Measurements from ENCODE around the gene BUB1. TPM values are rescaled to one million over a fixed set of nuclear protein-coding genes. Genes with fewer than 3 reads are reported as not detected.

Gene BUB1
- total and polyA plus RNA-seq, 10 donors: 1.1 to 29.7 (median 7.1) TPM

DNA sequence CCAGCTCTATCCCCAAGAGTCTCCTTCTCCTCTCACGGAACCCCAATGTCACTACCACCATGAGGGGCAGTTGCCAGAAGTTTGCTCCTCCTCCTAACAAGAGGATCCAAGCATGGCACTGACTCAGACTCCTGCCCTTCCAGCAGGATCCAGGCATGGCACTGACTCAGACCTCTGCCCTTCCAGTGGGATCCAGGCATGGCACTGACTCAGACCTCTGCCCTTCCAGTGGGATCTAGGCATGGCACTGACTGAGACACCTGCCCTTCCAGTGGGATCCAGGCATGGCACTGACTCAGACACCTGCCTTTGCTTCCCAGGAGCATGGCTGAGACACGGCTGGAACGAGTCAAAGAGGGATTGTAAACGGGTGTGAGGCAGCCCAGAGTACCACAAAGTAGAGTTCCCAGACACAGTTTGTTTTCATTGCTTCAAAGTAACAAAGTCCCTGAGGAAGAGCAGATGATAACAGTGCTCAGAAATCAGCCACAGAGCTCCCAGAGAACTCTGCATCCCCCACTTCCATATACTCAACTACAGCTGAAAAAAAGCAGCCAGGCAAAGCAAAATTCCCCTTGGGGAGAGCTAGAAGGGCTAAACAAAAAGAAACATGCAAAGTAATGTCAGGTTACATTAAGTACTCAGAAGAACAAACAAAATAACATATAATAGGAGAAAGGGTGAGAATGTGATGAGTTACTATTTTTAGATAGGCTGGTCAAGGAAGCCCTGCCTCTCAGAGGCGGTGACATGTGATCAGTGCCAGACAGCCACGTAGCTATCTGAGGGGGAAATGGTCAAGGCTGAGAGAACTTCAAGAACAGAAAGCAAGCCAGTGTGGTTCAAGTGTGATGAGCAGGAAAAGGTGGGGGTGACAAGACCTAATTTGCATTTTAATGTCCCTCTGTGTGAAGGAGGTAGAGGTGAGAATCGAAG is 3.0 kb downstream of the BUB1 start:
- DNase-seq: peak; percentile 87
- TF ChIP-seq POLR2AphosphoS5 (IDR thresholded peaks at IDR 0.05) (peak in 1 of 3 donors; percentile 40), POLR2A (IDR thresholded peaks at IDR 0.05) (no peak)
- 40 to 54% (median 50%) methylated on average over 7 of the region's 7 CpGs for WGBS, 5 donors
- intact Hi-C loops (cut with DNase I; ENCODE audit: low total_unique reads): no loop called here
- Histone ChIP-seq H3K9me3 (no peaks in the 10 kb centered on the region), H3K27me3 (replicated peaks in 1 of 7) (no peaks in the 10 kb centered on the region), H3K27ac (peak overlapping the region in 4 of 8 donors; percentile 57 to 67 (median 60)), H3K4me1 (peaks cover 10 to 52% (median 39%) of the 10 kb centered on the region in 6 donors), H3K4me3 (peak overlapping the region in 1 of 8 donors; percentile 4), H3K36me3 (peaks cover 0 to 40% (median 0%) of the 10 kb centered on the region in 6 donors)

DNA sequence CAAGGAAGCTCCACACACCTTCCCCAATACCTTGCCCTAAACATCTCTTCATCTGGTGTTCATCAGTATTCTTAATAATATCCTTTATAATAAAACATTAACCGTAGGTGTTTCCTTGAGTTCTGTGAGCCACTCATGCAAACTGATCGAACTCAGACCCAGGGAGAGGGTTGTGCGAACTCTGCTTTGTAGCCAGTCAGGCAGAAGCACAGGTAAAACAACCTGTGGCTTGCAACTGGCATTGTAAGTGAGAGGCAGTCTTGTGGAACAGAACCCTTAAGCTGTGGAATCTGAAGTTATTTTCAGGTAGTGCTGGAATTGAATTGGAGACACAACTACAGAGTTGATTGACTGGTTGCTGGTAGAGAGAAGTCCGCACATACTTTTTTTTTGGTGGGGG is 4.7 kb downstream of the BUB1 start:
- TF ChIP-seq POLR2A (IDR thresholded peaks at IDR 0.05) (no peak), POLR2AphosphoS5 (IDR thresholded peaks at IDR 0.05) (no peak)
- TF ChIP-seq, protein P1, sequence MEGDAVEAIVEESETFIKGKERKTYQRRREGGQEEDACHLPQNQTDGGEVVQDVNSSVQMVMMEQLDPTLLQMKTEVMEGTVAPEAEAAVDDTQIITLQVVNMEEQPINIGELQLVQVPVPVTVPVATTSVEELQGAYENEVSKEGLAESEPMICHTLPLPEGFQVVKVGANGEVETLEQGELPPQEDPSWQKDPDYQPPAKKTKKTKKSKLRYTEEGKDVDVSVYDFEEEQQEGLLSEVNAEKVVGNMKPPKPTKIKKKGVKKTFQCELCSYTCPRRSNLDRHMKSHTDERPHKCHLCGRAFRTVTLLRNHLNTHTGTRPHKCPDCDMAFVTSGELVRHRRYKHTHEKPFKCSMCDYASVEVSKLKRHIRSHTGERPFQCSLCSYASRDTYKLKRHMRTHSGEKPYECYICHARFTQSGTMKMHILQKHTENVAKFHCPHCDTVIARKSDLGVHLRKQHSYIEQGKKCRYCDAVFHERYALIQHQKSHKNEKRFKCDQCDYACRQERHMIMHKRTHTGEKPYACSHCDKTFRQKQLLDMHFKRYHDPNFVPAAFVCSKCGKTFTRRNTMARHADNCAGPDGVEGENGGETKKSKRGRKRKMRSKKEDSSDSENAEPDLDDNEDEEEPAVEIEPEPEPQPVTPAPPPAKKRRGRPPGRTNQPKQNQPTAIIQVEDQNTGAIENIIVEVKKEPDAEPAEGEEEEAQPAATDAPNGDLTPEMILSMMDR (IDR thresholded peaks at IDR 0.05 in 8 of 11, conservative IDR thresholded peaks at IDR 0.05 in 3 of 11): no peak
- no peaks in the 10 kb centered on the region for H3K9me3 ChIP-seq
- H3K4me3 ChIP-seq: no peak overlapping the region
- no peak for DNase-seq
- intact Hi-C loops (cut with DNase I; ENCODE audit: low total_unique reads): no loop called here
- 96 to 99% (median 97%) methylated on average over 4 of the region's 4 CpGs for WGBS, 5 donors
- peaks cover 0 to 56% (median 0%) of the 10 kb centered on the region in 6 donors for H3K36me3 ChIP-seq
- H3K27me3 ChIP-seq (replicated peaks in 1 of 7): no peaks in the 10 kb centered on the region
- peaks cover 4 to 38% (median 27%) of the 10 kb centered on the region in 6 donors for H3K4me1 ChIP-seq
- H3K27ac ChIP-seq: no peak overlapping the region

DNA sequence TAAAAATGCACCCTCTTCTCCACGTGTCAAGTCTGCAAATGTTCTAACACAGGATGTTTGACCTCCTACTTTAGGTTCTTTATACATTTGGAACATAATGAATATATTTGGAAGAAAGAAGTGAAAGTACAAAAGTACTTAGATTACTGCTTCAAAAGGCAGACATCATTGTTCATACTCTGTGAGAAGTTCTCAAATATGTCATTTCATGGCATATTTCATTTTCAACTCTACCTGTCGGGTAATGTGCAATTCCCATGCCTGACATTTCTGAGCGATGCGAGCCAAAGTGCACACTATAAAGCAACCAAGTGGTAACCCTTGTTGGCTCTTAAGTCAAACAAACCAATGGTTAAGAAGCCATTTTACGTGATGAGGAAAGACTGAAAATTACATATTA is 7.0 kb downstream of the BUB1 start:
- no peak overlapping the region for H3K4me3 ChIP-seq
- H3K36me3 ChIP-seq: peaks cover 0 to 78% (median 0%) of the 10 kb centered on the region in 6 donors
- no peak for DNase-seq
- H3K9me3 ChIP-seq: no peaks in the 10 kb centered on the region
- H3K27me3 ChIP-seq (replicated peaks in 1 of 7): no peaks in the 10 kb centered on the region
- intact Hi-C loops (cut with DNase I; ENCODE audit: low total_unique reads): no loop called here
- peaks cover 0 to 18% (median 12%) of the 10 kb centered on the region in 6 donors for H3K4me1 ChIP-seq
- 93 to 96% (median 96%) methylated on average over 5 of the region's 5 CpGs for WGBS, 5 donors
- H3K27ac ChIP-seq: no peak overlapping the region
- TF ChIP-seq POLR2A (IDR thresholded peaks at IDR 0.05): no peak

DNA sequence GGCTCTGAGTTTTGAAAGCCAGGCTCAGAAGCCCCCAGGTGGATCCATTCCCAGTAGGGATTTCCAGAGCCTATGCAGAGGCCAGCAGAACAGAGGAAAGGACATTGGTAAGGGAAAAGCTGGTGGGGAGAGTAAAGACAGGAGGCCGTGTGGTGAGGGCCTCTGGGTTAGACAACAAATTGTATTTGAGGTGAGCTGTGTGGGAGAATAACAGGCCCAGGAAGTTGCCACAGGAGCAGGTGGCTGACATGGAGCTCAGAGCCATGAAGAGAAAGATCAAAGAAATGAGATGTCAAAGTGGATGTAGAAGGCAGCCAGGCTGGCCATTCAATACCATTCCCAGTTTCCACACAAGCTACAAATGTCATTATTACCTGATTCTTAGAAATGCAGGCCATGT is 8.8 kb downstream of the BUB1 start:
- Histone ChIP-seq H3K27ac (no peak overlapping the region), H3K36me3 (peaks cover 0 to 85% (median 0%) of the 10 kb centered on the region in 6 donors), H3K27me3 (replicated peaks in 1 of 7) (no peaks in the 10 kb centered on the region), H3K4me3 (no peak overlapping the region), H3K9me3 (no peaks in the 10 kb centered on the region), H3K4me1 (peaks cover 0 to under 1% (median 0%) of the 10 kb centered on the region in 6 donors)
- WGBS, 5 donors: 83 to 100% (median 94%) methylated on average over 1 of the region's 1 CpG
- no peak for DNase-seq
- TF ChIP-seq, protein P1 (IDR thresholded peaks at IDR 0.05 in 8 of 11, conservative IDR thresholded peaks at IDR 0.05 in 3 of 11): no peak
- TF ChIP-seq POLR2A (IDR thresholded peaks at IDR 0.05): no peak
- no peak for TF ChIP-seq POLR2AphosphoS5 (IDR thresholded peaks at IDR 0.05)
- intact Hi-C loops (cut with DNase I; ENCODE audit: low total_unique reads): no loop called here

DNA sequence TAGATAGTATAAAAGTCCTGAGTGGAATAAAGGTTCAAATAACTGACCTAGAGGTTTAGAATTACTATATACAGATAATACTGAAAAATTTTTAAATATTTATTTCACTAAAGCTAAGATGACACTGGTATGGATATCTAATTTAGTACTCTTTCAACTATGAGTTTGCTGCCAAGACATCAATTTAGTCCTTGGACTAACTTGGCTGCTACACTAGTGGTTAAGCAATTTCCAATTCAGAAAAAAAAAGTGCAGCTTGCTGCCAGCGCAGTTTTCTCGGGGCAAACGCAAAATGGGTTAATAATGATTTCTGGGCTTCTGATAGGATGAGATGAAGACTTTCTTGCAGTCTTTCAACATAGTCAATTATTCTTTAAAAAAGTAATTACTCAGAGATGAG is 10.8 kb downstream of the BUB1 start:
- Histone ChIP-seq H3K36me3 (peaks cover 0 to 78% (median 0%) of the 10 kb centered on the region in 6 donors), H3K27ac (no peak overlapping the region), H3K9me3 (no peaks in the 10 kb centered on the region), H3K4me3 (no peak overlapping the region), H3K27me3 (replicated peaks in 1 of 7) (no peaks in the 10 kb centered on the region), H3K4me1 (no peaks in the 10 kb centered on the region)
- DNase-seq: no peak
- intact Hi-C loops (cut with DNase I; ENCODE audit: low total_unique reads): no loop called here
- WGBS, 5 donors: 79 to 93% (median 89%) methylated on average over 3 of the region's 3 CpGs
- TF ChIP-seq, protein P1 (IDR thresholded peaks at IDR 0.05 in 8 of 11, conservative IDR thresholded peaks at IDR 0.05 in 3 of 11): no peak
- TF ChIP-seq POLR2A (IDR thresholded peaks at IDR 0.05) (no peak), POLR2AphosphoS5 (IDR thresholded peaks at IDR 0.05) (no peak)
